Upper lobe of left lung (tissue), 6 donors: ENCODE results near the gene EVA1B. TPM values are rescaled to one million over a fixed set of nuclear protein-coding genes. Genes with fewer than 3 reads are reported as not detected.

Experiments used
- ATAC-seq, 2 donors: fragments of 200-7000 bp; cut with Tn5 transposase; one replicate each; pipeline ENCODE4 v1.9.1; 2022; ENCODE audit warnings: mild to moderate bottlenecking in 2 of 2, moderate library complexity in 2 of 2; ENCODE audit not compliant: low FRiP score in 2 of 2
- DNase-seq, 2 donors: peaks; one replicate each; pipeline ENCODE4 v3.0.0-alpha.2; 2019 to 2020
- H3K27ac ChIP-seq, 4 donors: fragments of 200-600 bp; sonication (generic); one replicate each; pipeline ENCODE4 v1.5.1; 2016 to 2019
- H3K27me3 ChIP-seq, 4 donors: fragments of 200-600 bp; sonication (generic); one replicate each; pipeline ENCODE4 v1.5.1; 2017 to 2019
- H3K36me3 ChIP-seq, 4 donors: fragments of 200-600 bp; sonication (generic); one replicate each; pipeline ENCODE4 v1.5.1; 2016 to 2019
- H3K4me1 ChIP-seq, 4 donors: fragments of 200-600 bp; sonication (generic); one replicate each; pipeline ENCODE4 v1.5.1; 2018 to 2019
- H3K4me3 ChIP-seq, 4 donors: fragments of 200-600 bp; sonication (generic); one replicate each; pipeline ENCODE4 v1.5.1; 2017 to 2019; ENCODE audit warnings: mild to moderate bottlenecking in 2 of 4, moderate library complexity in 1 of 4
- H3K9me3 ChIP-seq, 4 donors: fragments of 200-600 bp; sonication (generic); one replicate each; pipeline ENCODE4 v1.5.1; 2018 to 2019
- EP300 ChIP-seq, 4 donors: sonication (generic); formaldehyde crosslinking; IDR thresholded peaks; one replicate each; pipeline ENCODE4 v1.5.1; 2017; ENCODE audit warnings: antibody characterized with exemption in 4 of 4, control low read depth in 2 of 4
- POLR2A ChIP-seq, 4 donors: fragments of 450-650 bp; IDR thresholded peaks; one replicate each; pipeline ENCODE4 v1.5.1; 2016 to 2017; ENCODE audit warnings: antibody characterized with exemption in 4 of 4, mild to moderate bottlenecking in 2 of 4
- POLR2AphosphoS5 ChIP-seq, 2 donors: sonication (generic); formaldehyde crosslinking; IDR thresholded peaks; one replicate each; pipeline ENCODE4 v1.5.1; 2017; ENCODE audit warnings: antibody characterized with exemption in 2 of 2
- WGBS, 2 donors: methylation state at CpG; one replicate each; pipeline ENCODE4 v1.1.5; 2017 to 2018; 5-methylcytosine and 5-hydroxymethylcytosine counted together
- total RNA-seq, 6 donors: library from RNA; depleted of rRNA in 4 of 6; stranded (reverse); fragments of >200 nt in 4 of 6; gene quantifications; one replicate each; pipeline versions ENCODE4 v1.1.0 to v1.2.1, GENCODE V29; 2016 to 2021
- TF ChIP-seq, protein P1 (sequence below), 6 experiments: fragments of 450-650 bp in 4 of 6; fragments of 200-600 bp in 2 of 6; sonication (generic) in 2 of 6; IDR thresholded peaks; one replicate each; pipeline ENCODE4 v1.5.1; 2016 to 2019; ENCODE audit warnings: antibody characterized with exemption in 6 of 6
- donor health status: DM: no; HTN: no; CAD: no; lungs with moderate emphysema.
- donor health status: DM: no; HTN: yes; CAD: no; lungs with severe emphysema.

The EVA1B gene
- total RNA-seq, 6 donors from 2014 or later = 24.3 to 97.9 (median 36.6) TPM

DNA sequence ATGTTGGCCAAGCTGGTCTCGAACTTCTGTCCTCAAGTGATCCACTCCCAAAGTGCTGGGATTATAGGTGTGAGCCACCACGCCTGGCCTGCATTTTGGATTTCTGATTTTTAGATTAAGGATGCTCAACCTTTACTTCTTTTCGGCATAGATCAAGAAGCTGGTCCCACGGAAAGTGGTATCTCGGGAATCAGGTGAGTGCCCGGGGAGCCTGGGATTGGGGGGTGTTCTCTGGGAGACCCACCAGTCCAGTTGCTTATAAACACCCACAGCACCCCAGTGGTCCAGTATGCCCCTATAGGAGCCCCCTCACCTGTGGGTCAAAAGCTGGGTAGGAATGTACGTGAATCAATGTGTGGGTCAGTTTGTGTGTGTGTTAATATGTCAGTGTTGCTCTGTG lies 14.0 kb downstream of the EVA1B start:
- DNase-seq = no peak
- Histone ChIP-seq H3K9me3 (no peaks in the 10 kb centered on the region), H3K27ac (no peak overlapping the region), H3K27me3 (no peaks in the 10 kb centered on the region), H3K4me3 (no peak overlapping the region), H3K36me3 (peaks cover 0 to 4% (median 1%) of the 10 kb centered on the region in 4 donors), H3K4me1 (peaks cover 13 to 27% (median 22%) of the 10 kb centered on the region in 4 donors)
- ATAC-seq = no peak
- no peak for TF ChIP-seq POLR2A (IDR thresholded peaks at IDR 0.05)
- TF ChIP-seq, protein P1, sequence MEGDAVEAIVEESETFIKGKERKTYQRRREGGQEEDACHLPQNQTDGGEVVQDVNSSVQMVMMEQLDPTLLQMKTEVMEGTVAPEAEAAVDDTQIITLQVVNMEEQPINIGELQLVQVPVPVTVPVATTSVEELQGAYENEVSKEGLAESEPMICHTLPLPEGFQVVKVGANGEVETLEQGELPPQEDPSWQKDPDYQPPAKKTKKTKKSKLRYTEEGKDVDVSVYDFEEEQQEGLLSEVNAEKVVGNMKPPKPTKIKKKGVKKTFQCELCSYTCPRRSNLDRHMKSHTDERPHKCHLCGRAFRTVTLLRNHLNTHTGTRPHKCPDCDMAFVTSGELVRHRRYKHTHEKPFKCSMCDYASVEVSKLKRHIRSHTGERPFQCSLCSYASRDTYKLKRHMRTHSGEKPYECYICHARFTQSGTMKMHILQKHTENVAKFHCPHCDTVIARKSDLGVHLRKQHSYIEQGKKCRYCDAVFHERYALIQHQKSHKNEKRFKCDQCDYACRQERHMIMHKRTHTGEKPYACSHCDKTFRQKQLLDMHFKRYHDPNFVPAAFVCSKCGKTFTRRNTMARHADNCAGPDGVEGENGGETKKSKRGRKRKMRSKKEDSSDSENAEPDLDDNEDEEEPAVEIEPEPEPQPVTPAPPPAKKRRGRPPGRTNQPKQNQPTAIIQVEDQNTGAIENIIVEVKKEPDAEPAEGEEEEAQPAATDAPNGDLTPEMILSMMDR (IDR thresholded peaks at IDR 0.05) = no peak
- no peak for TF ChIP-seq EP300 (IDR thresholded peaks at IDR 0.05)
- no peak for TF ChIP-seq POLR2AphosphoS5 (IDR thresholded peaks at IDR 0.05)
- WGBS, 2 donors = 98 to 99% methylated on average over 7 of the region's 7 CpGs

DNA sequence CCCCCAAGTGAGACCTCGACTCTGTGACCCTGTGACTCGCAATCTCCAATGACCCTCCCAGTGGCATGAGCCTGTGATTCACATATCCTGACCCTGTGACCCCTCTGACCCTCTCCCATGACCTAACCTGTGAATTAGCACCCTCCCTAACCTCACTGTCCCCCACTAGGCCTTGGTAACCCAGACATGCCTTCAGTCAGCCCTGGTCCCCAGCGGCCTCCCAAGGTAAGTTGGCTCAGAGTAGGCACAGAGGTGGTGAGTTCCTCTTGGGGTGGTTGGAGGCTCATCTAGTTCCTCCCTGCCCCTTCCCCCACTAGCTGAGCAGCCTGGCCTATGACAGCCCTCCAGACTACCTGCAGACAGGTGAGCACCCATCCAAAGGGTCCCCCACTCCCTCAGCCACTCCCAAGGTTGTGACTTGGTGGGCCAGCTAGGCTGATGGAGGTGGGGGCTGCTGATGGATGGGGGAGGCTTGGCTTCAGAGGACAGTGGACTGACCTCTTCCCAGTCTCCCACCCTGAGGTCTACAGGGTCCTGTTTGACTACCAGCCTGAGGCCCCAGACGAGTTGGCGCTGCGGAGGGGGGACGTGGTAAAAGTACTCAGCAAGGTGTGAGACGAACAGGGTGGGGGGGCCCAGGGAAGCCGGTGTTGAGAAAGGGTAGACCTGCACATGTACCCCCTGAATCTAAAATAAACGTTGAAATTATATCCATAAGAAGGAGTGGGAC lies 15.7 kb downstream of the EVA1B start:
- H3K36me3 ChIP-seq = peaks cover 3 to 19% (median 14%) of the 10 kb centered on the region in 4 donors
- DNase-seq (no peak), ATAC-seq (no peak)
- no peak overlapping the region for H3K27ac ChIP-seq
- 89 to 93% methylated on average over 8 to 9 of the region's 10 CpGs for WGBS, 2 donors
- TF ChIP-seq POLR2A (IDR thresholded peaks at IDR 0.05) (no peak), POLR2AphosphoS5 (IDR thresholded peaks at IDR 0.05) (no peak), EP300 (IDR thresholded peaks at IDR 0.05) (no peak)
- TF ChIP-seq, protein P1 (IDR thresholded peaks at IDR 0.05) = no peak
- H3K9me3 ChIP-seq = no peaks in the 10 kb centered on the region
- H3K4me1 ChIP-seq = peaks cover 13 to 27% (median 22%) of the 10 kb centered on the region in 4 donors
- H3K27me3 ChIP-seq = no peaks in the 10 kb centered on the region
- peak overlapping the region in 3 of 4 donors; percentile 77 to 90 (median 81) for H3K4me3 ChIP-seq

DNA sequence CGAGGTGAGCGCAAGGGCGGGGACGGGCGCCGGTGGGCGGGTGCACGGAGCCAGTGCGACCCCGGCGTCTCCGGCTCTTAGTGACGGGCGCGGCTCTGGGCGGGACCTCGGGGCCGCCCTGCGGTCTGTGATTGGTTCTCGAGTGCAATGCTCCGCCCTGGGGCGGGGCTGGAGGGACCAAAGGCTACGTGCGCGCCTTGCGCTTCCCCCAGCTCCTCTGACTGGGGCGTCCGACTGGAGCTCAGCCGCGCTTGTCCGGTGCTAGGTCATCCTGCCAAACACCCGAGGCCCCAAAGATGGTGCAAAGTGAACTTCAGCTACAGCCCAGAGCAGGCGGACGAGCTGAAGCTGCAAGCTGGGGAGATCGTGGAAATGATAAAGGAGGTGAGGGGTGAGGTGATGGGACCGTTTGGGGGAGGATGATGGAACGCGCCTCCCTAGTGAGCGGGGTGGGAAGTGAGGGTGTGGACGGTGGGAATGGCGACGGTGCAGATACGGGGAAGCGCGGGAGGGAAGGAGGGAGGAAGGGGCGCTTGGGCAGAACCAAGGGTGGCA lies 16.5 kb downstream of the EVA1B start:
- WGBS, 2 donors = 1 to 5% methylated on average over 16 to 42 of the region's 46 CpGs
- peak; percentile 96 to 97 for DNase-seq
- H3K27ac ChIP-seq = peak overlapping the region; percentile 79 to 90 (median 86)
- ATAC-seq = peak; percentile 97 to 98
- H3K4me3 ChIP-seq = peak overlapping the region; percentile 72 to 90 (median 79)
- TF ChIP-seq, protein P1 (IDR thresholded peaks at IDR 0.05) = peak in 1 of 6 experiments; percentile 10
- TF ChIP-seq POLR2A (IDR thresholded peaks at IDR 0.05) (peak; percentile 12 to 87 (median 44)), EP300 (IDR thresholded peaks at IDR 0.05) (no peak), POLR2AphosphoS5 (IDR thresholded peaks at IDR 0.05) (peak; percentile 69 to 83)
- peaks cover 13 to 27% (median 22%) of the 10 kb centered on the region in 4 donors for H3K4me1 ChIP-seq
- peaks cover 3 to 27% (median 22%) of the 10 kb centered on the region in 4 donors for H3K36me3 ChIP-seq
- H3K27me3 ChIP-seq = no peaks in the 10 kb centered on the region
- no peaks in the 10 kb centered on the region for H3K9me3 ChIP-seq

DNA sequence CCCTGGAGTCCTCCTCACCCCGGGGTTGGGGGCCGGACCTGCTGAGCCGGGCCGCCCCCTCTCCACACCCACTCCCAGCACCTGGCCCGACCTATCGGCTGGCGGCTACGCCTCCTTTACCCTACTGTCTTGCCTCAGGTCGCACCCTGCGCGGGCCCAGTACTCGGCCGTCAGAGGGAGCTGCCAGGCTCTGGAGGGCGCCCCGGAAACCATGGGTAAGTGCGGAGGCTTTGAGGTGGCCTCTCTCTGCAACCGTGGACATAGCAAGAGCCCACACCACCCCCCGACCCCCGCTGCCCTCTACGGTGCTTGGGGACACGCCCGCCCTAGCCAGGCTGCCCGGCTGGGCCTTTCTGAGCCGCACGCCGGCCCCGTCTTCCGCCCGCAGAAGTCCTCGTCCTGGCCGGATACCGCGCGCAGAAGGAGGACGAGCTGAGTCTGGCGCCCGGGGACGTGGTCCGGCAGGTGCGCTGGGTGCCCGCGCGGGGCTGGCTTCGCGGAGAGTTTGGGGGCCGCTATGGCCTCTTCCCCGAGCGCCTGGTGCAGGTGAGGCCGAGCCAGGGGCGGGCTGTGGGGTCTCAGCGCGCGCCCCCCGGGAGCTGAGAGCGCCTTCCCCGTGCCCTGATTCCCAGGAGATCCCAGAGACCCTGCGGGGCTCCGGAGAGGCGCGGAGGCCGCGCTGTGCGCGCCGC lies 17.1 kb downstream of the EVA1B start, which contains the start of gene SH3D21:
Gene SH3D21 (plus strand): TSS at position 159 of the 692 bp plus-strand sequence. CDS start 53 bp downstream, at position 212.
- no peaks in the 10 kb centered on the region for H3K9me3 ChIP-seq
- DNase-seq (peak; percentile 87 to 89), ATAC-seq (peak; percentile 73 to 85)
- H3K4me1 ChIP-seq = peaks cover 13 to 27% (median 22%) of the 10 kb centered on the region in 4 donors
- WGBS, 2 donors = 6 to 39% methylated on average over 9 to 20 of the region's 65 CpGs
- peaks cover 7 to 33% (median 28%) of the 10 kb centered on the region in 4 donors for H3K36me3 ChIP-seq
- TF ChIP-seq POLR2A (IDR thresholded peaks at IDR 0.05) (no peak), EP300 (IDR thresholded peaks at IDR 0.05) (no peak), POLR2AphosphoS5 (IDR thresholded peaks at IDR 0.05) (peak; percentile 17 to 44)
- TF ChIP-seq, protein P1 (IDR thresholded peaks at IDR 0.05) = peak in 1 of 6 experiments; percentile 12
- no peaks in the 10 kb centered on the region for H3K27me3 ChIP-seq
- H3K4me3 ChIP-seq = peak within 1 kb of the TSS; percentile 72 to 90 (median 79)
- H3K27ac ChIP-seq = peak within 1 kb of the TSS; percentile 79 to 90 (median 86)
